ENCODE data around the gene AP1S3.
"Not testable (repeated sequence)": the region's sequence is repeated elsewhere in the genome, so short reads cannot be mapped to it uniquely, and the experiment has no call there.

The AP1S3 gene

GRCh38 chr2:223837287-223838061, at the start of gene AP1S3:
AP1S3 (minus strand) TSS chr2:223837582; CDS start chr2:223837450, 132 bp downstream.
- Histone ChIP-seq H3K36me3 (ENCODE audit: control insufficient read depth, insufficient read depth, low read length) (no peaks in the 10 kb centered on the region), H3K4me3 (ENCODE audit: low read length) (peak within 1 kb of the TSS; percentile 66), H3K9me3 (ENCODE audit: control insufficient read depth, insufficient read depth, low read length) (no peaks in the 10 kb centered on the region), H3K27me3 (ENCODE audit: control insufficient read depth, insufficient read depth, low read length) (no peaks in the 10 kb centered on the region), H3K27ac (ENCODE audit: low read length) (no peak within 1 kb of the TSS), H3K4me1 (ENCODE audit: control insufficient read depth, insufficient read depth, low read length) (peaks cover 3% of the 10 kb centered on the region; the same call in 1 of the 2 replicates)
- no CpG with 5 or more reads among the region's 82 CpGs for WGBS (ENCODE audit: insufficient coverage, insufficient read length)
- peak; percentile 57 for DNase-seq (ENCODE audit: low read depth, low spot score)

DNA sequence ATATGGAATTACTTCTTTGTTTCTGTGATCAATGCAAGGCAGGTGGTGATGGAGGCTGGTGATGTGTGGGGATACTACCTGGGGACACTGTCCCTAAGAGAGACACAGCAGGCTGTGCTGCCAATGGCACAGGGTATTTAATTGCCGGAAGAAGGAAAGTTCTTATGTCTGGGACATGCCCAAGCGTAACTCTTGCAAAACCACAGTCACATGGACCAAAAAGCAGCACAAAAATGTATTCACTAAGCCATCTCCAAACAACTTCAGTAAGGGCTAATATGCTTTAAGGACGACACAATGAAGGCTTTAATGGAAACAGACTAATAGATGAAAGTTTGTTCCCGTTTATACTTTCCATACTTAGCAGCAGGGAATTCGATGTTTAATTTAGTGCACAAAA, 49.7 kb upstream of the AP1S3 start:
- Histone ChIP-seq H3K27ac (ENCODE audit: low read length) (no peak overlapping the region), H3K36me3 (ENCODE audit: control insufficient read depth, insufficient read depth, low read length) (no peaks in the 10 kb centered on the region), H3K4me3 (ENCODE audit: low read length) (no peak overlapping the region), H3K4me1 (ENCODE audit: control insufficient read depth, insufficient read depth, low read length) (no peaks in the 10 kb centered on the region), H3K9me3 (ENCODE audit: control insufficient read depth, insufficient read depth, low read length) (no peaks in the 10 kb centered on the region), H3K27me3 (ENCODE audit: control insufficient read depth, insufficient read depth, low read length) (no peaks in the 10 kb centered on the region)
- WGBS (ENCODE audit: insufficient coverage, insufficient read length) = no CpG with 5 or more reads among the region's 5 CpGs
- no peak for DNase-seq (ENCODE audit: low read depth, low spot score)

DNA sequence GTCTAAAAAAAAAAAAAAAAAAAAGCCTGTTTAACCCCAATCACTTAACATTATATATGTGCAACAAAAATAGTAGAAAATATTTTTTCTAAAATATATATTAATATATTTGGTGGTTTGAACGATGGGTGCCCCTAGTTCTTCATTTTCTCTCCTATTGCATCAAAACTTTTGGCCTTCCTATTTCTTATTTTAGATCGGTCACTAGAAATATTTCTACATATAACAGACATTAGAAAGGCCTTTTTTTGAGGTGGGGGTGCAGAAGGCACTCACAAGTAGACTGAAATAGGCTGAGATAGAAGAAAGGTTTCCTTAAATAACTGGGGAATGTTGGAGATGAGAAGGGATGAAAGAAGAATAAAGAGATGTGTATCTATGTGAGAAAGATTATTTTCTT, 49.3 kb upstream of the AP1S3 start:
- no CpG with 5 or more reads among the region's 2 CpGs for WGBS (ENCODE audit: insufficient coverage, insufficient read length)
- Histone ChIP-seq H3K9me3 (ENCODE audit: control insufficient read depth, insufficient read depth, low read length) (no peaks in the 10 kb centered on the region), H3K27ac (ENCODE audit: low read length) (no peak overlapping the region), H3K4me1 (ENCODE audit: control insufficient read depth, insufficient read depth, low read length) (no peaks in the 10 kb centered on the region), H3K27me3 (ENCODE audit: control insufficient read depth, insufficient read depth, low read length) (no peaks in the 10 kb centered on the region), H3K4me3 (ENCODE audit: low read length) (no peak overlapping the region), H3K36me3 (ENCODE audit: control insufficient read depth, insufficient read depth, low read length) (no peaks in the 10 kb centered on the region)
- DNase-seq (ENCODE audit: low read depth, low spot score) = no peak

DNA sequence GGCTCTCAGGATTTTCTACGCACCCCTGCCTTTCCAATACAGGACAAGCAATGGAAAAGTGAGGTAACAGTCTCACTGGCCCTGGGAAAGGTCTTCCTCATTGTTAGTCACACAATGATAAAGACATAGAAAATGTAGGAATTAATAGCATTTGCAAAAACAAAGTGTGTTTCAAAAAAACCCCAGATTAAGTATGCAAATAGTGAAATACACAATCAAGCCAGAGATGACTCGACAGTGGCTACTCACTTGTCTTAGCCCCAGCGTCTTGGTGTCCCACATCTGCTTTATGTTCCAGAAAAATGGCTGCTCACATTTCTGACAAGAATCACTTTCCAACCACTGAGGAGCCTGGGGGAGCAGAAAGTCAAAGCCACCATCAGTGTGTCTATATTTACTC, 47.0 kb upstream of the AP1S3 start:
- Histone ChIP-seq H3K4me1 (ENCODE audit: control insufficient read depth, insufficient read depth, low read length) (no peaks in the 10 kb centered on the region), H3K36me3 (ENCODE audit: control insufficient read depth, insufficient read depth, low read length) (peaks cover 10% of the 10 kb centered on the region), H3K27me3 (ENCODE audit: control insufficient read depth, insufficient read depth, low read length) (no peaks in the 10 kb centered on the region), H3K27ac (ENCODE audit: low read length) (no peak overlapping the region), H3K9me3 (ENCODE audit: control insufficient read depth, insufficient read depth, low read length) (no peaks in the 10 kb centered on the region), H3K4me3 (ENCODE audit: low read length) (no peak overlapping the region)
- no peak for DNase-seq (ENCODE audit: low read depth, low spot score)
- WGBS (ENCODE audit: insufficient coverage, insufficient read length) = no CpG with 5 or more reads among the region's 3 CpGs

- H3K4me1 ChIP-seq (ENCODE audit: control insufficient read depth, insufficient read depth, low read length) = no peaks in the 10 kb centered on the region
These were observed 45.3 kb upstream of the AP1S3 start for GRCh38 chr2:223882715-223883114.

DNA sequence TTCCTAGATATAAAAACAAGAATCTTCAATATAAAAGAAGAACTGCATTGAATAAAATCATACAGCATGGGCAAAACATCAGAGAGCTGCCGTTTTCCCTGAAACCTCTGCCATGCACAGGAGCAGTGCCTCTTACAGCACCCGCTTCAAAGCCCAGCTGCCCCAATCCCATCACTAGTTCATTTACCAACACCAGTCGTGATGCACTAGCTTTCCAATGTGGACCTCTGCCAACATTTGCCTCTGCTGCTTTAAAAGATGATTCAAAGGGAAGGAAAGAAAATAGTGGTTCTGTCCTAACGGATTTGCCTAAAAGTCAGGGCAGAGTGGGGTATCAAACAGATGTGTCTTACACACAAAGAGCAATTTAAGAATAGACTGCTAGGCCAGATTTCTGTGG, 43.4 kb upstream of the AP1S3 start:
- H3K9me3 ChIP-seq (ENCODE audit: control insufficient read depth, insufficient read depth, low read length) = no peaks in the 10 kb centered on the region
- no peaks in the 10 kb centered on the region for H3K4me1 ChIP-seq (ENCODE audit: control insufficient read depth, insufficient read depth, low read length)
- H3K4me3 ChIP-seq (ENCODE audit: low read length) = no peak overlapping the region
- DNase-seq (ENCODE audit: low read depth, low spot score) = no peak
- WGBS (ENCODE audit: insufficient coverage, insufficient read length) = no CpG with 5 or more reads among the region's 4 CpGs
- no peaks in the 10 kb centered on the region for H3K27me3 ChIP-seq (ENCODE audit: control insufficient read depth, insufficient read depth, low read length)
- H3K36me3 ChIP-seq (ENCODE audit: control insufficient read depth, insufficient read depth, low read length) = peaks cover 15% of the 10 kb centered on the region
- no peak overlapping the region for H3K27ac ChIP-seq (ENCODE audit: low read length)

More at GRCh38 chr2:223882715-223883114, 45.3 kb upstream of the AP1S3 start:
- no peaks in the 10 kb centered on the region for H3K27me3 ChIP-seq (ENCODE audit: control insufficient read depth, insufficient read depth, low read length)
- DNase-seq (ENCODE audit: low read depth, low spot score) = no peak
- H3K9me3 ChIP-seq (ENCODE audit: control insufficient read depth, insufficient read depth, low read length) = no peaks in the 10 kb centered on the region
- no peak overlapping the region for H3K27ac ChIP-seq (ENCODE audit: low read length)
- no peak overlapping the region for H3K4me3 ChIP-seq (ENCODE audit: low read length)
- H3K36me3 ChIP-seq (ENCODE audit: control insufficient read depth, insufficient read depth, low read length) = peaks cover 15% of the 10 kb centered on the region
- WGBS (ENCODE audit: insufficient coverage, insufficient read length) = no CpG with 5 or more reads among the region's 5 CpGs

DNA sequence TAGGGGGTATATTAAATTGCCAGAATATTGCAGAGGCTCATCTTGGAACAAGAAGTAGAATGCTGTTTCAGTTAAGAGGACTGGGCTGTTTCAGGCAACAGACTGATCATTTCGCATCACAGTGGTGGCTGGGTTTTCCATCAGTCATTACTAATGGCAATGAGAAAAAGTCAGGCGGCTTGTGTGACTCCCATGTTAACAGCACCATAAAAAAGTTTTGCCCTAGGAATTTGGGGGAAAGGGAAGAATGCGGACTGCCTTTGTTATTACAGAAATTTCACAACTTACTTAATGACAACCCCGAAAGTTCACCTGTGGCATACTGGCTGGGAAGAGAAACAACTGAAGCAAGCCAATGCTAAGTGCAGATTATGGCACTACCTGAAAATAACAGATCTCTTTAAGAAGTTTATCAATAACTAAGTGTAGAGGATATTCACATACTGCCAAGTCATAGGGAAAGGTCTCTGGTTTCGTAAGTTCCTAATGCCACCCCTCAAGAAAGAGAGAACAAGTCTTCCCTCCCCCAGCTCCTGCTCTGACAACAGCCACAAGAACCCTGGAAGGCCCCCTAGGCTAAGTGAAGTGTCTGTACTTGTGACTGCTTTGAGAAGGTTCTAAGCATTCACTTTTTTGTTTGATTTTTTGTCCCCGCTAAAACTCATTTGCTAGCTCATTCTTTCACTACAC, 40.5 kb upstream of the AP1S3 start:
- no peak overlapping the region for H3K4me3 ChIP-seq (ENCODE audit: low read length)
- no peak for DNase-seq (ENCODE audit: low read depth, low spot score)
- no peak overlapping the region for H3K27ac ChIP-seq (ENCODE audit: low read length)
- peaks cover 15% of the 10 kb centered on the region for H3K36me3 ChIP-seq (ENCODE audit: control insufficient read depth, insufficient read depth, low read length)
- no peaks in the 10 kb centered on the region for H3K4me1 ChIP-seq (ENCODE audit: control insufficient read depth, insufficient read depth, low read length)
- H3K27me3 ChIP-seq (ENCODE audit: control insufficient read depth, insufficient read depth, low read length) = no peaks in the 10 kb centered on the region
- H3K9me3 ChIP-seq (ENCODE audit: control insufficient read depth, insufficient read depth, low read length) = no peaks in the 10 kb centered on the region
- no CpG with 5 or more reads among the region's 6 CpGs for WGBS (ENCODE audit: insufficient coverage, insufficient read length)

GRCh38 chr2:223873672-223874071, 36.3 kb upstream of the AP1S3 start:
- Histone ChIP-seq H3K4me1 (ENCODE audit: control insufficient read depth, insufficient read depth, low read length) (no peaks in the 10 kb centered on the region), H3K36me3 (ENCODE audit: control insufficient read depth, insufficient read depth, low read length) (peaks cover 6% of the 10 kb centered on the region; the same call in 1 of the 2 replicates), H3K9me3 (ENCODE audit: control insufficient read depth, insufficient read depth, low read length) (no peaks in the 10 kb centered on the region), H3K4me3 (ENCODE audit: low read length) (no peak overlapping the region), H3K27ac (ENCODE audit: low read length) (no peak overlapping the region), H3K27me3 (ENCODE audit: control insufficient read depth, insufficient read depth, low read length) (no peaks in the 10 kb centered on the region)
- no peak for DNase-seq (ENCODE audit: low read depth, low spot score)
- no CpG with 5 or more reads among the region's 3 CpGs for WGBS (ENCODE audit: insufficient coverage, insufficient read length)

DNA sequence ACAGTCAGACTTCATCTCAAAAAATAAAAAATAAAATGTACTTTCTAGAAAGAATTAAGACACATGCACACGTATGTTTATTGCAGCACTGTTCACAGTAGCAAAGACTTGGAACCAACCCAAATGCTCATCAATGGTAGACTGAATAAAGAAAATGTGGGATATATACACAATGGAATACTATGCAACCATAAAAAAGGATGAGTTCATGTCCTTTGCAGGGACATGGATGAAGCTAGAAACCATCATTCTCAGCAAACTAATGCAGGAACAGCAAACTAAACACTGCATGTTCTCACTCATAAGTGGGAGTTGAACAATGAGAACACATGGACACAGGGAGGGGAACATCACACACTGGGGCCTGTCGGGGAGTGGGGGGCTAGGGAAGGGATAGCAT, 35.4 kb upstream of the AP1S3 start:
- not testable (repeated sequence) for H3K36me3 ChIP-seq (ENCODE audit: control insufficient read depth, insufficient read depth, low read length); H3K4me3 ChIP-seq (ENCODE audit: low read length); H3K9me3 ChIP-seq (ENCODE audit: control insufficient read depth, insufficient read depth, low read length); H3K27ac ChIP-seq (ENCODE audit: low read length); H3K27me3 ChIP-seq (ENCODE audit: control insufficient read depth, insufficient read depth, low read length); H3K4me1 ChIP-seq (ENCODE audit: control insufficient read depth, insufficient read depth, low read length); DNase-seq (ENCODE audit: low read depth, low spot score)
- WGBS (ENCODE audit: insufficient coverage, insufficient read length) = no CpG with 5 or more reads among the region's 2 CpGs

- H3K9me3 ChIP-seq (ENCODE audit: control insufficient read depth, insufficient read depth, low read length); H3K4me3 ChIP-seq (ENCODE audit: low read length); H3K36me3 ChIP-seq (ENCODE audit: control insufficient read depth, insufficient read depth, low read length); H3K27ac ChIP-seq (ENCODE audit: low read length); DNase-seq (ENCODE audit: low read depth, low spot score); H3K4me1 ChIP-seq (ENCODE audit: control insufficient read depth, insufficient read depth, low read length); H3K27me3 ChIP-seq (ENCODE audit: control insufficient read depth, insufficient read depth, low read length): not testable (repeated sequence)
- WGBS (ENCODE audit: insufficient coverage, insufficient read length) = no CpG with 5 or more reads among the region's 12 CpGs
These were observed 34.3 kb upstream of the AP1S3 start for GRCh38 chr2:223871661-223872060.

Data from iPS DF 6.9 (cell line).